HepG2 (cell line): ENCODE results near the gene LAX1. TPM values are rescaled to one million over a fixed set of nuclear protein-coding genes. Genes with fewer than 3 reads are reported as not detected.

Experiments
- CEBPB ChIP-seq: IDR thresholded peaks from 2 replicates; pipeline ENCODE4 v1.6.1; 2011; ENCODE audit warnings: low read depth, low read length, improper control_type of control experiment, borderline replicate concordance
- DNMT3B ChIP-seq: conservative IDR thresholded peaks from 2 replicates; pipeline ENCODE4 v1.6.1; 2016; ENCODE audit warnings: missing biosample characterization, control low read depth
- HNRNPUL1 ChIP-seq: fragments of 200-400 bp; formaldehyde crosslinking; IDR thresholded peaks from 2 replicates; pipeline ENCODE4 v1.6.1; 2017; ENCODE audit warnings: low read depth, mild to moderate bottlenecking, low read length, moderate library complexity
- IKZF1 ChIP-seq: fragments of 450-650 bp; IDR thresholded peaks from 2 replicates; pipeline ENCODE4 v1.7.1; 2016
- KDM5B ChIP-seq: sonication (generic); formaldehyde crosslinking; IDR thresholded peaks from 2 replicates; pipeline ENCODE4 v1.4.0; 2020; ENCODE audit warnings: missing genetic modification reagents, mild to moderate bottlenecking, borderline replicate concordance
- NR2F2 ChIP-seq: IDR thresholded peaks from 2 replicates; pipeline ENCODE4 v1.6.1; 2012; ENCODE audit warnings: low read depth, inconsistent platforms, borderline replicate concordance
- PHF20 ChIP-seq: sonication (generic); formaldehyde crosslinking; IDR thresholded peaks from 2 replicates; pipeline ENCODE4 v1.5.0; 2020; ENCODE audit warnings: mild to moderate bottlenecking, missing genetic modification reagents
- PHF21A ChIP-seq: sonication (generic); formaldehyde crosslinking; IDR thresholded peaks from 2 replicates; pipeline ENCODE4 v1.5.0; 2020; ENCODE audit warnings: mild to moderate bottlenecking, missing genetic modification reagents
- SOX5 ChIP-seq: IDR thresholded peaks from 2 replicates; pipeline ENCODE4 v1.6.1; 2016; ENCODE audit warnings: borderline replicate concordance
- ZIK1 ChIP-seq: sonication (generic); formaldehyde crosslinking; IDR thresholded peaks from 2 replicates; pipeline ENCODE4 v1.5.0; 2020; ENCODE audit warnings: mild to moderate bottlenecking, low read depth, missing genetic modification reagents, borderline replicate concordance
- ZKSCAN8 ChIP-seq: IDR thresholded peaks from 2 replicates; pipeline ENCODE4 v1.6.1; 2016; ENCODE audit warnings: borderline replicate concordance, missing genetic modification reagents, missing compliant biosample characterization
- ZNF225 ChIP-seq: sonication (generic); formaldehyde crosslinking; IDR thresholded peaks from 2 replicates; pipeline ENCODE4 v1.4.0; 2020; ENCODE audit warnings: mild to moderate bottlenecking, missing genetic modification reagents
- ZNF232 ChIP-seq: sonication (generic); formaldehyde crosslinking; IDR thresholded peaks from 2 replicates; pipeline ENCODE4 v1.4.0; 2020; ENCODE audit warnings: missing genetic modification reagents, borderline replicate concordance
- ZNF292 ChIP-seq: sonication (generic); formaldehyde crosslinking; IDR thresholded peaks from 2 replicates; pipeline ENCODE4 v1.8.1; 2022; ENCODE audit warnings: mild to moderate bottlenecking, low read depth, missing genetic modification reagents, borderline replicate concordance
- polyA plus RNA-seq, 8 experiments: library from polyadenylated mRNA; depleted of rRNA in 3 of 8; stranded (reverse) in 7 of 8; unstranded in 1 of 8; fragments of >200 nt; fragmentation: Illumina TruSeq in 4 of 8; extraction: Trizol in 4 of 8; gene quantifications; 2 replicates each; pipeline versions ENCODE4 v1.2.1 to v1.2.3, GENCODE V29; 2011 to 2016; ENCODE audit warnings: low read depth in 4 of 8, missing spikeins in 1 of 8, mixed read lengths in 1 of 8; ENCODE audit not compliant: insufficient read depth in 1 of 8
- total RNA-seq, 5 experiments: library from RNA; depleted of rRNA; stranded (reverse); fragments of >200 nt; fragmentation: Illumina TruSeq; extraction: Trizol; gene quantifications; 2 replicates each; pipeline ENCODE4 v1.2.3, GENCODE V29; 2016; ENCODE audit warnings: low read depth in 1 of 5
- TF ChIP-seq, protein P1 (sequence below): IDR thresholded peaks from 2 replicates; pipeline ENCODE4 v1.6.1; 2012; ENCODE audit warnings: low read length, improper control_type of control experiment
- TF ChIP-seq, protein P2 (sequence below), 2 experiments: sonication (generic) in 1 of 2; formaldehyde crosslinking in 1 of 2; IDR thresholded peaks; 2 replicates each; pipeline versions ENCODE4 v1.4.0 to v1.6.1; 2018 to 2020; ENCODE audit warnings: missing genetic modification reagents in 2 of 2, borderline replicate concordance in 1 of 2, low read depth in 1 of 2, mild to moderate bottlenecking in 1 of 2, missing biosample characterization in 1 of 2
- TF ChIP-seq, protein P3 (sequence below): IDR thresholded peaks from 2 replicates; pipeline ENCODE4 v1.6.1; 2016; ENCODE audit warnings: mild to moderate bottlenecking, missing biosample characterization, missing genetic modification reagents
- TF ChIP-seq, protein P4 (sequence below): sonication (generic); formaldehyde crosslinking; IDR thresholded peaks from 2 replicates; pipeline ENCODE4 v1.5.1; 2020; ENCODE audit warnings: mild to moderate bottlenecking, missing genetic modification reagents, borderline replicate concordance

LAX1 gene
- total and polyA plus RNA-seq, 2 of the 13 experiments (the other 11 are each of a cell fraction or from before 2014, with no cell fraction given) = not detected

DNA sequence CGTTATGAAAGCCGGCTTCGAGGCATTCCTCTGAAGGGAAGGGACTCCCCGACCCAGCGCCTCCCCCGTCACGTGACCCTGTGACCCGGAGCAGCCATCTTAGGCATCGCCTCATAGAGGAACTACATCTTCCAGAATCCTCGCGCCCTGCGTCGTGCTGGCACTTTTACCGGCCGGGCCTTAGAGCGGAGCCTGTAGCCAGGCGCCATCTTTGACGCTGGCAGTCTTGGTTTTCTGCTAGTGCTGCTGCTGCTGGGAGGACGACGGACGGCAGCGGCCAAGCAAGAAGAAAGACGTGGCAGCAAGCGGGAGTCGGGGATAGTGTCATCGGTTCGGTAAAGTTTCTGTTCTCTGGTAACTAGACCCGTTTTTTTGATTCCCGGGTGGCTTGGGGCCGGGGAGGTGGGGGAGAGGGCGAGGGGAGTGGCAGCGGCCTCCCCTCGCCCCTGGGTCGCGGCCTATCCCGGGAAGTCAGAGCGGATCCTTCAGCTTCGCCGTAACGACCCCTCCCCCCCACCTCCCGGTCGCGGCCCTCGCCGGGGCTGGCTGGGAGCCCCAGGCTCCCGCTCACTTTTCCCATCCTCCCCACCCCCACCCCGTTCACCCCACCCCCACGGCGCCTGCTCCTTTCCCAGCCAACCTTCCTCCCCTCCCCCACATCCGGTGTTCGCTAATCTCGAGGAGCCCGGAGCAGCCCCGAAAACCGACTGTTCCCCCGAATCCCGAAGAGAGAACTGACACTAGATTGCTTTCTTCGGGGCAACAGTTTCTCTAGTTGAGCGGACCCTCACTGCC, 30.7 kb downstream of the LAX1 start, which contains the start of the genes ZBED6 and ZC3H11A (continued):
- TF ChIP-seq IKZF1 (no peak), KDM5B (0 out of 2 replicates have a peak, but pooled peaks have one; percentile 18), PHF21A (peak; percentile 42; the same call in 1 of the 2 replicates), ZKSCAN8 (CRISPR knock-in tag) (peak; percentile 55; the same call in 1 of the 2 replicates), SOX5 (CRISPR knock-in tag) (no peak), HNRNPUL1 (no peak), CEBPB (no peak), ZNF232 (CRISPR knock-in tag) (peak; percentile 75; the same call in 1 of the 2 replicates), ZNF292 (CRISPR knock-in tag) (no peak), ZIK1 (CRISPR knock-in tag) (no peak), NR2F2 (no peak), DNMT3B (no peak), PHF20 (CRISPR knock-in tag) (peak; percentile 65), ZNF225 (CRISPR knock-in tag) (no peak)
- TF ChIP-seq, protein P1, sequence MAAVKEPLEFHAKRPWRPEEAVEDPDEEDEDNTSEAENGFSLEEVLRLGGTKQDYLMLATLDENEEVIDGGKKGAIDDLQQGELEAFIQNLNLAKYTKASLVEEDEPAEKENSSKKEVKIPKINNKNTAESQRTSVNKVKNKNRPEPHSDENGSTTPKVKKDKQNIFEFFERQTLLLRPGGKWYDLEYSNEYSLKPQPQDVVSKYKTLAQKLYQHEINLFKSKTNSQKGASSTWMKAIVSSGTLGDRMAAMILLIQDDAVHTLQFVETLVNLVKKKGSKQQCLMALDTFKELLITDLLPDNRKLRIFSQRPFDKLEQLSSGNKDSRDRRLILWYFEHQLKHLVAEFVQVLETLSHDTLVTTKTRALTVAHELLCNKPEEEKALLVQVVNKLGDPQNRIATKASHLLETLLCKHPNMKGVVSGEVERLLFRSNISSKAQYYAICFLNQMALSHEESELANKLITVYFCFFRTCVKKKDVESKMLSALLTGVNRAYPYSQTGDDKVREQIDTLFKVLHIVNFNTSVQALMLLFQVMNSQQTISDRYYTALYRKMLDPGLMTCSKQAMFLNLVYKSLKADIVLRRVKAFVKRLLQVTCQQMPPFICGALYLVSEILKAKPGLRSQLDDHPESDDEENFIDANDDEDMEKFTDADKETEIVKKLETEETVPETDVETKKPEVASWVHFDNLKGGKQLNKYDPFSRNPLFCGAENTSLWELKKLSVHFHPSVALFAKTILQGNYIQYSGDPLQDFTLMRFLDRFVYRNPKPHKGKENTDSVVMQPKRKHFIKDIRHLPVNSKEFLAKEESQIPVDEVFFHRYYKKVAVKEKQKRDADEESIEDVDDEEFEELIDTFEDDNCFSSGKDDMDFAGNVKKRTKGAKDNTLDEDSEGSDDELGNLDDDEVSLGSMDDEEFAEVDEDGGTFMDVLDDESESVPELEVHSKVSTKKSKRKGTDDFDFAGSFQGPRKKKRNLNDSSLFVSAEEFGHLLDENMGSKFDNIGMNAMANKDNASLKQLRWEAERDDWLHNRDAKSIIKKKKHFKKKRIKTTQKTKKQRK = no peak
- TF ChIP-seq, protein P2, sequence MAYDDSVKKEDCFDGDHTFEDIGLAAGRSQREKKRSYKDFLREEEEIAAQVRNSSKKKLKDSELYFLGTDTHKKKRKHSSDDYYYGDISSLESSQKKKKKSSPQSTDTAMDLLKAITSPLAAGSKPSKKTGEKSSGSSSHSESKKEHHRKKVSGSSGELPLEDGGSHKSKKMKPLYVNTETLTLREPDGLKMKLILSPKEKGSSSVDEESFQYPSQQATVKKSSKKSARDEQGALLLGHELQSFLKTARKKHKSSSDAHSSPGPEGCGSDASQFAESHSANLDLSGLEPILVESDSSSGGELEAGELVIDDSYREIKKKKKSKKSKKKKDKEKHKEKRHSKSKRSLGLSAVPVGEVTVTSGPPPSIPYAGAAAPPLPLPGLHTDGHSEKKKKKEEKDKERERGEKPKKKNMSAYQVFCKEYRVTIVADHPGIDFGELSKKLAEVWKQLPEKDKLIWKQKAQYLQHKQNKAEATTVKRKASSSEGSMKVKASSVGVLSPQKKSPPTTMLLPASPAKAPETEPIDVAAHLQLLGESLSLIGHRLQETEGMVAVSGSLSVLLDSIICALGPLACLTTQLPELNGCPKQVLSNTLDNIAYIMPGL (CRISPR knock-in tag; IDR thresholded peaks at IDR 0.05; ENCODE audit: borderline replicate concordance in 1 of 2, low read depth in 1 of 2) = peak in 1 of 2 experiments; percentile 61; a peak in 2 of 4 replicates
- TF ChIP-seq, protein P3, sequence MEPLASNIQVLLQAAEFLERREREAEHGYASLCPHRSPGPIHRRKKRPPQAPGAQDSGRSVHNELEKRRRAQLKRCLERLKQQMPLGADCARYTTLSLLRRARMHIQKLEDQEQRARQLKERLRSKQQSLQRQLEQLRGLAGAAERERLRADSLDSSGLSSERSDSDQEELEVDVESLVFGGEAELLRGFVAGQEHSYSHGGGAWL (CRISPR knock-in tag) = peak; percentile 66
- TF ChIP-seq, protein P4, sequence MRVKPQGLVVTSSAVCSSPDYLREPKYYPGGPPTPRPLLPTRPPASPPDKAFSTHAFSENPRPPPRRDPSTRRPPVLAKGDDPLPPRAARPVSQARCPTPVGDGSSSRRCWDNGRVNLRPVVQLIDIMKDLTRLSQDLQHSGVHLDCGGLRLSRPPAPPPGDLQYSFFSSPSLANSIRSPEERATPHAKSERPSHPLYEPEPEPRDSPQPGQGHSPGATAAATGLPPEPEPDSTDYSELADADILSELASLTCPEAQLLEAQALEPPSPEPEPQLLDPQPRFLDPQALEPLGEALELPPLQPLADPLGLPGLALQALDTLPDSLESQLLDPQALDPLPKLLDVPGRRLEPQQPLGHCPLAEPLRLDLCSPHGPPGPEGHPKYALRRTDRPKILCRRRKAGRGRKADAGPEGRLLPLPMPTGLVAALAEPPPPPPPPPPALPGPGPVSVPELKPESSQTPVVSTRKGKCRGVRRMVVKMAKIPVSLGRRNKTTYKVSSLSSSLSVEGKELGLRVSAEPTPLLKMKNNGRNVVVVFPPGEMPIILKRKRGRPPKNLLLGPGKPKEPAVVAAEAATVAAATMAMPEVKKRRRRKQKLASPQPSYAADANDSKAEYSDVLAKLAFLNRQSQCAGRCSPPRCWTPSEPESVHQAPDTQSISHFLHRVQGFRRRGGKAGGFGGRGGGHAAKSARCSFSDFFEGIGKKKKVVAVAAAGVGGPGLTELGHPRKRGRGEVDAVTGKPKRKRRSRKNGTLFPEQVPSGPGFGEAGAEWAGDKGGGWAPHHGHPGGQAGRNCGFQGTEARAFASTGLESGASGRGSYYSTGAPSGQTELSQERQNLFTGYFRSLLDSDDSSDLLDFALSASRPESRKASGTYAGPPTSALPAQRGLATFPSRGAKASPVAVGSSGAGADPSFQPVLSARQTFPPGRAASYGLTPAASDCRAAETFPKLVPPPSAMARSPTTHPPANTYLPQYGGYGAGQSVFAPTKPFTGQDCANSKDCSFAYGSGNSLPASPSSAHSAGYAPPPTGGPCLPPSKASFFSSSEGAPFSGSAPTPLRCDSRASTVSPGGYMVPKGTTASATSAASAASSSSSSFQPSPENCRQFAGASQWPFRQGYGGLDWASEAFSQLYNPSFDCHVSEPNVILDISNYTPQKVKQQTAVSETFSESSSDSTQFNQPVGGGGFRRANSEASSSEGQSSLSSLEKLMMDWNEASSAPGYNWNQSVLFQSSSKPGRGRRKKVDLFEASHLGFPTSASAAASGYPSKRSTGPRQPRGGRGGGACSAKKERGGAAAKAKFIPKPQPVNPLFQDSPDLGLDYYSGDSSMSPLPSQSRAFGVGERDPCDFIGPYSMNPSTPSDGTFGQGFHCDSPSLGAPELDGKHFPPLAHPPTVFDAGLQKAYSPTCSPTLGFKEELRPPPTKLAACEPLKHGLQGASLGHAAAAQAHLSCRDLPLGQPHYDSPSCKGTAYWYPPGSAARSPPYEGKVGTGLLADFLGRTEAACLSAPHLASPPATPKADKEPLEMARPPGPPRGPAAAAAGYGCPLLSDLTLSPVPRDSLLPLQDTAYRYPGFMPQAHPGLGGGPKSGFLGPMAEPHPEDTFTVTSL (CRISPR knock-in tag) = no peak
